Femur (tissue), 1 donor: ENCODE measurements around the gene L3MBTL2.
A peak's percentile ranks its signal among the peaks of the same experiment; 100 is the strongest.
"Not testable (repeated sequence)": the region's sequence is repeated elsewhere in the genome, so short reads cannot be mapped to it uniquely, and the experiment has no call there.

Experiments used
- DNase-seq: peaks from one replicate; pipeline ENCODE4 v3.0.0-alpha.2; 2017

L3MBTL2 gene

DNA sequence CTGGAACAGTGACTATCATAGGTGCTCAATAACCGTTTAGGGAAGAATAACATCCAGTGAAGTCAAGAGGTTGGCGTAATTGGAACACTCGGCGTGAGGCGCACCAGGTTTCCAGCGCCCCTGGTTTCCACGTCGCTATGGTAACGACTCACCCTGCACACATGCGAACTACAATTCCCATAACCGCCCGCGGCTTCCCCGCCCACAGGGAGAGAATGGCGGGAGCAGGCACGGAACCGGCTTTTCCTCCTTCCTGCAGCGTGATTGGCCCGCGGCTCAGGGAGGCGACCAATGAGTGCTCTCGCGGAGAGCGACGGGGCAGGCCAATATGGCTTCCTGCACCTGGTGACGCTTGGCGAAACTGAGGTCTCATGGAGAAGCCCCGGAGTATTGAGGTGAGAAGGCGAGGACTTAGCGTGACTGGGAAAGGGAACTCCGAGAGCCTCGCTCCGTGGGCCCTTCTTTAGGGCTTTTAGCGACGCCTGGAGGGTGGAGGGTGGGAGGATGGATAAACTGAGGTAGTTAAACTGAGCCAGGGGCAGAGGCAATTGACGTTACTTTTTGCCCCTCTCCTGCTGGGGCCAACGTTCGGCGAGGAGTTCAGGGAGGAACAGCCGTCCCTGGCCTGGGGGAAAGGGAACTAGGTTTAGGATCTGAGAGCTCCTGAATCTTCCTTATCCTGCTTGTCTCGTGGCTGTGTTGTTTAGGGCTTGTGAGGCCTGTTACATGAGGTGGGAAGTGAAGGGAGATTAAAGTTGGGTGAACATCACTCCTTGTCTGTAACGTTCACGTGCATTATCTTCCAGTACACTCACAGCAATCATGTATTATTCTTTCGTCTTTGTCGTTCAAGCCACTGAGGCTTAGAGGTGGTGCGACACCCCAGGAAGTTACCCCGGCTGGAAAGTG is at the start of gene L3MBTL2:
Gene L3MBTL2, plus strand, starts transcription at position 321 of the 909 bp plus-strand sequence. Its CDS starts 51 bp downstream, at position 372.
- peak; percentile 98 for DNase-seq

GRCh38 chr22:41157083-41157482 is 48.0 kb upstream of the L3MBTL2 start:
- DNase-seq = no peak

GRCh38 chr22:41169157-41169556 is 36.0 kb upstream of the L3MBTL2 start:
- DNase-seq = no peak

DNA sequence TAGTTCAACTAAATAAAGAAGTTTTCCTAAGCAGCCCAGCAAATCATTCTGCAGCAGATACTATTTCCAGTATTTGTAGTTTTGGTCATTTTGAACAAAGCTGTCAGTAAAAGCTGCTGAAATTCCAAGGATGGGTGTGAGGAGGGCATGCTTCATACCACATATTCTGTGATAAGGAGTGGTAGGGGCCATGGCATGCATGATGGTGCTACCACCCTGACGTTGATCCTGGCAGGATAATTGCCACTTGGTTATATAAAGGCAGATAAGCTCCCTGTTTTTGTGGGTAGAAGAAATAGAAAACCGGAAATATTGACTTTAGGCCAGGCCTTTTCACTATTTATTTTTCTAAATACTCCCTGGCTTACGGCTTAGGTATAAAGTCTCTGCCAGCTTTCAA is 33.1 kb upstream of the L3MBTL2 start:
- no peak for DNase-seq

- DNase-seq = no peak
Observed at GRCh38 chr22:41175546-41175945, 29.6 kb upstream of the L3MBTL2 start.

GRCh38 chr22:41177040-41177621 is 28.0 kb upstream of the L3MBTL2 start:
- DNase-seq = peak; percentile 44

GRCh38 chr22:41177622-41178424 is 27.3 kb upstream of the L3MBTL2 start:
- no peak for DNase-seq

DNA sequence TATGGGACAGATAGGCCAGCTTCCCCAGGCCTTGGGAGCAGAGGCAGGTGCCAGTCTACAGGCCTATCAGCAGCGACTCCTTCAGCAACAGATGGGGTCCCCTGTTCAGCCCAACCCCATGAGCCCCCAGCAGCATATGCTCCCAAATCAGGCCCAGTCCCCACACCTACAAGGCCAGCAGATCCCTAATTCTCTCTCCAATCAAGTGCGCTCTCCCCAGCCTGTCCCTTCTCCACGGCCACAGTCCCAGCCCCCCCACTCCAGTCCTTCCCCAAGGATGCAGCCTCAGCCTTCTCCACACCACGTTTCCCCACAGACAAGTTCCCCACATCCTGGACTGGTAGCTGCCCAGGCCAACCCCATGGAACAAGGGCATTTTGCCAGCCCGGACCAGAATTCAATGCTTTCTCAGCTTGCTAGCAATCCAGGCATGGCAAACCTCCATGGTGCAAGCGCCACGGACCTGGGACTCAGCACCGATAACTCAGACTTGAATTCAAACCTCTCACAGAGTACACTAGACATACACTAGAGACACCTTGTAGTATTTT is 26.6 kb upstream of the L3MBTL2 start:
- peak; percentile 53 for DNase-seq

GRCh38 chr22:41180362-41180761 is 24.8 kb upstream of the L3MBTL2 start:
- not testable (repeated sequence) for DNase-seq

DNA sequence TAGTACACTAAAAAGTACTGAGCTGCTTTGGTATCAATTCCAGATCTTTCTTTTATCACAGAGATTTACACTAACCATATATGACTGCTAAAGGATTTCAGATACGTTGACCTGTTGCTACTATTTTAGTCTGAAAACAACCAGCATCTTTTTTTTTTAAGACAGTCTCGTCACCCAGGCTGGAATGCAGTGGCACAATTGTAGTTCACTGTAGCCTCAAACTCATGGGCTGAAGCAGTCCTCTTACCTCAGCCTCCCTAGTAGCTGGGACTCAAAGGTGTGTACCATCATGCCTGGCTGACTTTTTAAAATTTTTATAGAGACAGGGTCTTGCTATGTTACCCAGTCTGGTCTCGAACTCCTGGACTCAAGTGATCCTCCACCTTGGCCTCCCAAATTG is 24.2 kb upstream of the L3MBTL2 start:
- no peak for DNase-seq

DNA sequence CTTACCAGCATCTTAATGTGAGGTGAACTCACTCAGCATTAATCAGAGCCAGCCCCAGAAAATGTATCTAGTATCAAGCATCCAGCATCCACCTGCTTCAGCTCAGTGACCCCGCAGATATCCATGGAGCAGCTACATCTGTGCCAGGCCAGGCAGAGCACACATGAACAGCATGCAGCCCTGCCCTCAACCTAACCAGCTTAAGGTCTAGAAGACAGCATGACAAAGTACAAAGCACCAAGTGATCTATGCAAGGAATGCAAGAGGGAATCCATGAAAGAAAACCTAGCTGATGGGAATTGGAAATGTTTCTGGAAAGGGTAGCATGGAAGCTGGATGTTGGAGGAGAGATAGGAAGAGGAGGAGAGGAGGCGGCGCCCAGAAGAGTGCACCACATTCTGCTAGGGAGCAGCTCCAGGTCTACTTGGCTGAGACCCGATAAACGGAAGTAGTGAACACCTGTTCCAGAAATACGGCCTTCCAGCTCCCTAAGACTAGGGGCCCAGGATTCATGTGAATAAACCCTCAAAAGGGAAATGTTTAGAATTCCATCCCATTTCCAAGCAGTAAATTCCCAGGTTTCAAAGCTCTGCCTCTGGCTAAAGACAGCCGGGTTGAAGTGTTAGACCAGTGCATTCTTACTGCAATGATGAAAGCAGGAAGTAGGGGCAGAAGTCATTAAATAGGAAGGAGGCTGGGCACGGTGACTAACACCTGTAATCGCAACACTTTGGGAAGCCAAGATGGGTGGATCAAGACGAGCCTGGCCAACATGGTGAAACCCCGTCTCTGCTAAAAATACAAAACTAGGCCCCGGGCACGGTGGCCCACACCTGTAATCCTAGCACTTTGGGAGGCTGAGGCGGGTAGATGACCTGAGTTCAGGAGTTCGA is 23.5 kb upstream of the L3MBTL2 start:
- DNase-seq = no peak

GRCh38 chr22:41184679-41185078 is 20.4 kb upstream of the L3MBTL2 start:
- DNase-seq = no peak

- DNase-seq = no peak
Observed at GRCh38 chr22:41191467-41191866, 13.6 kb upstream of the L3MBTL2 start.

DNA sequence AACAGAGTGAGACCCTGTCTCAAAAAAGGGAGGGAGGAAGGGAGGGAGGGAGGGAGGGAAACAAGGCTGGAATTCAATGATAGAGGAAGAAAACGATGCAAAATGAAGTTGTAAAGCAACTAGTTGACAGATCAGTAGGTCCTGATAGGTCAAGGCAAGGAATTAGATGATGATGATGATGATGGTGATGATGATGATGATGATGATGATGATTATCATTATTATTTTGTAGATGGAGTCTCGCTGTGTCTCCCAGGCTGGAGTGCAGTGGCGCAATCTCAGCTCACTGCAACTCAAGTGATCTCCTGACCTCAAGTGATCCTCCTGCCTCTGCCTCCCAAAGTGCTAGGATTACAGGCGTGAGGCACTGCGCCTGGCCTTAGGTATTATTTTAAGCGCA is 11.3 kb upstream of the L3MBTL2 start:
- DNase-seq = no peak

DNA sequence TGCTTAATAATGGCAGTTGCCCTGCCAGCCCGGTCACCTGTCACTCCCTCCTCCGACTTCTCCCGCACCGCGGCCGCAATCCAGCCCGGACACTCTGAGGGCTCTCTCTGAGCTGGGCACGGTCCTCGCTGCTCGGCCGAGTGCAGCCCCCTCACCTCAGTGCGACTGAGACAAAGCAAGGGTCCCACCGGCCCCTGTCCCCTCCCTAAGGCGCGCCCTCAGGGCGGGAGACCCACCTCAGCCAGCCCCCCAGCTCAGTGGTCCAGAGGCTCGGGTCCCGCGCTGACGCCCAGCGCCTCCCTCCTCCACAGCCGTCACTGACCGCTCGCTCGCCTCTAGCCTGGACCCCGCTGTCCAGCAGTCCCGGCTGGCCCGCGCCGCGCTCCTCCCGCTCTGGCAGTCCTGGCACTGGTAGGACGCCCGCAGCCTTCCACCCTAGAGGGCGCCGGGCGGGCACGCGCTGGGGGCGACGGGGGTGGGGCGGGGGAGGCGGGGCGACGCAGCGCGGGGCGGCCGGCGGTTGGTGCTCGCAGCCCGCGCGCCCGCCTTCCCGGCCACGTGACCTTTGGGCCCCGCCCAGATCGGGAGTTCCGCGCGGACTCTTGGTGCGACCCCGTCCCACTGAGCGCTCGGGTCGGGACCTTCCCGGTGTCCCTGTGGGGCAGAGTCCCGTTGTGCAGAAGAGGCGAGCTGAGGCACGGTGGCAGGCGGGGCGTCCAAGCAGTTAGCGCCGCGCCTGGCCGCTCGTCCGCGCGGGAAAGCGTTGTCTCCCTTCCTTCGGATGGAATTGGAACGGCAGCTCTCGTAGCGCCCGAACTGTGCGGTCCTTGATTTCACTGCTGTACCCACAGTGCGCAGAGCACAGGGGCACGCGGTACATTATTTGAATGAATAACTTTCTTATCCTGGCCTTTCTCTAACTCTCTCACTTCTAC is 7.8 kb upstream of the L3MBTL2 start:
- peak; percentile 86 for DNase-seq

GRCh38 chr22:41198027-41198580 is 7.0 kb upstream of the L3MBTL2 start:
- no peak for DNase-seq

- no peak for DNase-seq
Observed at GRCh38 chr22:41201141-41201540, 4.0 kb upstream of the L3MBTL2 start.

DNA sequence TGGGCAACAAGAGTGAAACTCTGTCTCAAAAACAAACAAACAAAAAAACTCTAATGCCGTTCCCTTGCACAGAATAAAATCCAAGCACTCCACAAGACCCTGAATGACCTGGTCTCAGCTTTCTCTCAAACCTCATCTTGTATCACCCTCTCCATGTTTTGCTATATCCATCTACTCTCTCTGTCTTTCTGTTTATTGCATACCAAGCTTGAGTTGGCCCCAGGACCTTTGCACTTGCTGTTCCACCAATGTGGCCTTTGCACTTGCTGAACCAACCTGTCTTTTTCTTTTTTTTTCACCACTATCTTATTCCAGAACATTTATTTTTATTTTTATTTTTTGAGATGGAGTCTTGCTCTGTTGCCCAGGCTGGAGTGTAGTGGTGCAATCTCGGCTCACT is 2.0 kb upstream of the L3MBTL2 start:
- DNase-seq = no peak

GRCh38 chr22:41204066-41204465 is 1.0 kb upstream of the L3MBTL2 start:
- no peak for DNase-seq

DNA sequence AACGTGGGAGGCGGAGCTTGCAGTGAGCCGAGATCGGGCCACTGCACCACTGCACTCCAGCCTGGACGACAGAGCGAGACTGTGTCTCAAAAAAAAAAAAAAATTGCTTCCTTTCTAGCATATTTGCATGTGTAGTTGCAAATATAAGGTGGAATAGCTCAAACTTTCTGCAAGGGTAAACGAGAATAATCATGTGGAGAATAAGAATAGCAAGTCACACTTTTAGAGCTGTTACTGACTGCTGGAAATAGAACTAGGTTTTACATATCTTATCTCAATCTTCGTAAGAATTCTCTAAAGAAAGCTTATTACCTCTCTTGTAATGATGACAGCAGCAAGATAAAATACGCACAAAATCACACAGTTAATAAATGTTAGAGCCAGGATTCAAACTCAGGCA is 1.6 kb downstream of the L3MBTL2 start:
- no peak for DNase-seq

DNA sequence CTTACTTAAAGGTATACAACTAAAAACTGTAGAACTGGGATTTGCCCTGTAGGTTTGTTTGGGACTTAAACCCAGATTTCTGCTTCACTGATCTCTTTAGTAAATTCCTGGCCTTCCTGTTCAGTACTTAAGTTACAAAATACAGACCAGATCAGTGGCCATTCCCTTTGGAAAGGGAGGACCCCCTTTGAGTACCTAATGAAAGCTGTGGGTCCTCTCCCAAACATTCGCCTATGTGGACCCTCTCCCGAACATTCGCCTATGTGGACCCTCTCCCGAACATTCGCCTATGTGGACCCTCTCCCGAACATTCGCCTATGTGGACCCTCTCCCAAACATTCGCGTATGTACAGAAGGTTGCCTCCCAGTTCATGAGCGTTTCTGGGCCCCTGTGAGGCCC is 10.3 kb downstream of the L3MBTL2 start:
- no peak for DNase-seq
